ENCODE measurements around the gene CDH22. TPM values are rescaled to one million over a fixed set of nuclear protein-coding genes. Genes with fewer than 3 reads are reported as not detected.

CDH22 gene
- total RNA-seq, 4 donors from 2014 or later = not detected

- Histone ChIP-seq H3K27ac (no peak overlapping the region), H3K9me3 (no peaks in the 10 kb centered on the region), H3K4me1 (no peaks in the 10 kb centered on the region), H3K27me3 (no peaks in the 10 kb centered on the region), H3K4me3 (no peak overlapping the region), H3K36me3 (no peaks in the 10 kb centered on the region)
- TF ChIP-seq CTCF (IDR thresholded peaks at IDR 0.05) (no peak), POLR2A (IDR thresholded peaks at IDR 0.05) (no peak)
- no peak for DNase-seq
Measured at GRCh38 chr20:46332373-46333160, 24.3 kb upstream of the CDH22 start.

GRCh38 chr20:46331611-46332361, 23.5 kb upstream of the CDH22 start:
- H3K4me1 ChIP-seq = no peaks in the 10 kb centered on the region
- no peaks in the 10 kb centered on the region for H3K9me3 ChIP-seq
- no peaks in the 10 kb centered on the region for H3K36me3 ChIP-seq
- H3K27ac ChIP-seq = no peak overlapping the region
- no peak for TF ChIP-seq CTCF (IDR thresholded peaks at IDR 0.05)
- TF ChIP-seq POLR2A (IDR thresholded peaks at IDR 0.05) = no peak
- DNase-seq = no peak
- no peaks in the 10 kb centered on the region for H3K27me3 ChIP-seq
- no peak overlapping the region for H3K4me3 ChIP-seq

- Histone ChIP-seq H3K27me3 (no peaks in the 10 kb centered on the region), H3K36me3 (no peaks in the 10 kb centered on the region), H3K9me3 (no peaks in the 10 kb centered on the region), H3K27ac (no peak overlapping the region), H3K4me1 (no peaks in the 10 kb centered on the region), H3K4me3 (no peak overlapping the region)
- DNase-seq = no peak
- TF ChIP-seq CTCF (IDR thresholded peaks at IDR 0.05) (no peak), POLR2A (IDR thresholded peaks at IDR 0.05) (no peak)
Measured at GRCh38 chr20:46330831-46331371, 22.6 kb upstream of the CDH22 start.

GRCh38 chr20:46330072-46330763, 21.9 kb upstream of the CDH22 start:
- H3K36me3 ChIP-seq = no peaks in the 10 kb centered on the region
- no peaks in the 10 kb centered on the region for H3K9me3 ChIP-seq
- DNase-seq = no peak
- no peaks in the 10 kb centered on the region for H3K27me3 ChIP-seq
- H3K27ac ChIP-seq = no peak overlapping the region
- H3K4me1 ChIP-seq = no peaks in the 10 kb centered on the region
- TF ChIP-seq POLR2A (IDR thresholded peaks at IDR 0.05) (no peak), CTCF (IDR thresholded peaks at IDR 0.05) (no peak)
- H3K4me3 ChIP-seq = no peak overlapping the region

- TF ChIP-seq POLR2A (IDR thresholded peaks at IDR 0.05) (no peak), CTCF (IDR thresholded peaks at IDR 0.05) (no peak)
- Histone ChIP-seq H3K4me1 (no peaks in the 10 kb centered on the region), H3K36me3 (no peaks in the 10 kb centered on the region), H3K4me3 (no peak overlapping the region), H3K27me3 (no peaks in the 10 kb centered on the region), H3K27ac (no peak overlapping the region), H3K9me3 (no peaks in the 10 kb centered on the region)
- DNase-seq = no peak
Measured at GRCh38 chr20:46328200-46328882, 20.0 kb upstream of the CDH22 start.
